ENCODE results near the gene DAP. TPM values are rescaled to one million over a fixed set of nuclear protein-coding genes. Genes with fewer than 3 reads are reported as not detected.

DAP gene
- total and polyA plus RNA-seq, 4 donors, result 49.9 to 131 (median 70.3) TPM

GRCh38 chr5:10682801-10683525 is 78.1 kb downstream of the DAP start:
- ATAC-seq (ENCODE audit: insufficient read depth, low FRiP score) (no peak), DNase-seq (no peak)
- no peaks in the 10 kb centered on the region for H3K27me3 ChIP-seq (ENCODE audit: control insufficient read depth in 3 of 3, insufficient read depth in 3 of 3, low read length in 2 of 3)
- no peak overlapping the region for H3K9ac ChIP-seq (ENCODE audit: insufficient read depth in 1 of 2, low read length in 2 of 2)
- H3K4me3 ChIP-seq, result no peak overlapping the region
- H3K36me3 ChIP-seq (ENCODE audit: control insufficient read depth in 4 of 4, insufficient read depth in 4 of 4, low read length in 4 of 4), result peaks cover 0 to 45% (median 23%) of the 10 kb centered on the region in 4 donors
- 93 to 95% methylated on average over 16 of the region's 16 CpGs for WGBS, 2 donors
- H3K9me3 ChIP-seq (ENCODE audit: control insufficient read depth in 4 of 4, insufficient read depth in 3 of 4, low read length in 3 of 4), result peaks cover 0 to 4% (median 0%) of the 10 kb centered on the region in 4 donors
- no peak for TF ChIP-seq CTCF (IDR thresholded peaks at IDR 0.05; ENCODE audit: control extremely low read depth, extremely low read depth)
- H3K4me1 ChIP-seq (ENCODE audit: control insufficient read depth in 5 of 5, insufficient read depth in 5 of 5, low read length in 5 of 5), result peaks cover 0 to 2% (median 0%) of the 10 kb centered on the region in 5 donors
- no peak overlapping the region for H3K27ac ChIP-seq (ENCODE audit: low read depth in 1 of 2, low read length in 1 of 2)

GRCh38 chr5:10681731-10682679 is 79.0 kb downstream of the DAP start:
- Histone ChIP-seq H3K27me3 (ENCODE audit: control insufficient read depth in 3 of 3, insufficient read depth in 3 of 3, low read length in 2 of 3) (no peaks in the 10 kb centered on the region), H3K4me3 (no peak overlapping the region), H3K9me3 (ENCODE audit: control insufficient read depth in 4 of 4, insufficient read depth in 3 of 4, low read length in 3 of 4) (peaks cover 0 to 10% (median 0%) of the 10 kb centered on the region in 4 donors), H3K36me3 (ENCODE audit: control insufficient read depth in 4 of 4, insufficient read depth in 4 of 4, low read length in 4 of 4) (peaks cover 0 to 47% (median 29%) of the 10 kb centered on the region in 4 donors), H3K4me1 (ENCODE audit: control insufficient read depth in 5 of 5, insufficient read depth in 5 of 5, low read length in 5 of 5) (peaks cover 0 to 2% (median 0%) of the 10 kb centered on the region in 5 donors), H3K27ac (ENCODE audit: low read depth in 1 of 2, low read length in 1 of 2) (no peak overlapping the region), H3K9ac (ENCODE audit: insufficient read depth in 1 of 2, low read length in 2 of 2) (no peak overlapping the region)
- ATAC-seq (ENCODE audit: insufficient read depth, low FRiP score) (no peak), DNase-seq (no peak)
- WGBS, 2 donors, result 33 to 70% methylated on average over 22 of the region's 22 CpGs
- TF ChIP-seq CTCF (IDR thresholded peaks at IDR 0.05; ENCODE audit: control extremely low read depth, extremely low read depth), result no peak

- H3K36me3 ChIP-seq (ENCODE audit: control insufficient read depth in 4 of 4, insufficient read depth in 4 of 4, low read length in 4 of 4), result peaks cover 0 to 47% (median 30%) of the 10 kb centered on the region in 4 donors
- no peak overlapping the region for H3K9ac ChIP-seq (ENCODE audit: insufficient read depth in 1 of 2, low read length in 2 of 2)
- no peak for ATAC-seq (ENCODE audit: insufficient read depth, low FRiP score)
- no peak for TF ChIP-seq CTCF (IDR thresholded peaks at IDR 0.05; ENCODE audit: control extremely low read depth, extremely low read depth)
- peaks cover 0 to 12% (median 0%) of the 10 kb centered on the region in 4 donors for H3K9me3 ChIP-seq (ENCODE audit: control insufficient read depth in 4 of 4, insufficient read depth in 3 of 4, low read length in 3 of 4)
- H3K27me3 ChIP-seq (ENCODE audit: control insufficient read depth in 3 of 3, insufficient read depth in 3 of 3, low read length in 2 of 3), result no peaks in the 10 kb centered on the region
- WGBS, 2 donors, result 55 to 86% methylated on average over 16 to 17 of the region's 17 CpGs
- no peak overlapping the region for H3K27ac ChIP-seq (ENCODE audit: low read depth in 1 of 2, low read length in 1 of 2)
- H3K4me1 ChIP-seq (ENCODE audit: control insufficient read depth in 5 of 5, insufficient read depth in 5 of 5, low read length in 5 of 5), result peaks cover 0 to 2% (median 0%) of the 10 kb centered on the region in 5 donors
- H3K4me3 ChIP-seq, result no peak overlapping the region
- no peak for DNase-seq
These were observed 80.1 kb downstream of the DAP start for GRCh38 chr5:10680876-10681481.
